ENCODE measurements around the gene MRPS10.

MRPS10 gene

DNA sequence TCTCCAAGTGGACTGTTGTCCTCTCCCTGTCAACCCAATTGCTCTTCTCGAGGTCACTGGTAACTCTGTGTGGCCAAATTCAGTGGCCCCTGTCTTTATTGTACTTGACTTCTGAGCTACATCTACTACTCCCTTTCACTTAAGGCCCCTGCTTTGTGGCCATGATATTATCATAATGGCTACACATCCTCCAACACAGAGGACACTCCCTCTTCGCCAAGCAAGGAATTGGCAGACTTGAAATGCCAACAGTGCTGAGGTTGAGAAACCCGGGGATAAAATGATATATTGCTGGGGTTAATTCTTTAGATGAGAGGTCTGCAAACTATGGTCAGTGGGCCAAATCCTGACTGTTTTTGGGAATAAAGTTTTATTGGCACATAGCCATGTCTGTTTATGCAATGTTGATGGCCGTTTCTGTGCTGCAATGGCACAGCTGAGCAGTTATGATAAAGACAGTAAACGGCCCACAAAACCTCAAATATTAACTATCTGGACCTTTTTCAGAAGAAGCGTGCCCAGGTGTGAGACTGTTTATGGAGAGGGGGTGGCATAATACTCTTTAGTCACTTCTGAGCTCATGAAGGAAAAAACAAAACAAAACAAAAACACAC, 12.0 kb upstream of the MRPS10 start:
- TF ChIP-seq, protein P1, sequence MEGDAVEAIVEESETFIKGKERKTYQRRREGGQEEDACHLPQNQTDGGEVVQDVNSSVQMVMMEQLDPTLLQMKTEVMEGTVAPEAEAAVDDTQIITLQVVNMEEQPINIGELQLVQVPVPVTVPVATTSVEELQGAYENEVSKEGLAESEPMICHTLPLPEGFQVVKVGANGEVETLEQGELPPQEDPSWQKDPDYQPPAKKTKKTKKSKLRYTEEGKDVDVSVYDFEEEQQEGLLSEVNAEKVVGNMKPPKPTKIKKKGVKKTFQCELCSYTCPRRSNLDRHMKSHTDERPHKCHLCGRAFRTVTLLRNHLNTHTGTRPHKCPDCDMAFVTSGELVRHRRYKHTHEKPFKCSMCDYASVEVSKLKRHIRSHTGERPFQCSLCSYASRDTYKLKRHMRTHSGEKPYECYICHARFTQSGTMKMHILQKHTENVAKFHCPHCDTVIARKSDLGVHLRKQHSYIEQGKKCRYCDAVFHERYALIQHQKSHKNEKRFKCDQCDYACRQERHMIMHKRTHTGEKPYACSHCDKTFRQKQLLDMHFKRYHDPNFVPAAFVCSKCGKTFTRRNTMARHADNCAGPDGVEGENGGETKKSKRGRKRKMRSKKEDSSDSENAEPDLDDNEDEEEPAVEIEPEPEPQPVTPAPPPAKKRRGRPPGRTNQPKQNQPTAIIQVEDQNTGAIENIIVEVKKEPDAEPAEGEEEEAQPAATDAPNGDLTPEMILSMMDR (IDR thresholded peaks at IDR 0.05; ENCODE audit: low read depth, low read length), result no peak
- DNase-seq (ENCODE audit: extremely low read depth, low read depth), result no peak

DNA sequence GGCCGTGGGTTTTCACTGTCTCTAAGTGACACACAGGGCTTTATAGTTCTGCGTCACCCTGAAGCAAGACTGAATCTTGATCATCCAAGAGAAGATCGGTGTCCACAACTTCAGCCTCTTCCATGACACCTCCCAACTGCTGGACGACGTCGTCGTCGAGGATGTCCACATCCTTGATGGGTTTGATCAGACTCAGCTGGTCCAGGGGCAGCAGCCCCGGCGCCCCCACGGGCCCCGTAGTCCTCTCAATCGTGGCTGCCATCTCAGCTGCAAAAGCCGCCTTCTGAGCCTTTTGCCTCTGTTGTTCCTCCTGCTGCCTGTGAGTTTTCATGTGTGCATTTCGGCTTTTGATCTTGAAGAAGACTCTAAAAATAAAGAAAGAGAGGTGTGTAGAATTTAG, 10.6 kb upstream of the MRPS10 start:
- DNase-seq (ENCODE audit: extremely low read depth, low read depth), result no peak
- TF ChIP-seq, protein P1 (IDR thresholded peaks at IDR 0.05; ENCODE audit: low read depth, low read length), result no peak

DNA sequence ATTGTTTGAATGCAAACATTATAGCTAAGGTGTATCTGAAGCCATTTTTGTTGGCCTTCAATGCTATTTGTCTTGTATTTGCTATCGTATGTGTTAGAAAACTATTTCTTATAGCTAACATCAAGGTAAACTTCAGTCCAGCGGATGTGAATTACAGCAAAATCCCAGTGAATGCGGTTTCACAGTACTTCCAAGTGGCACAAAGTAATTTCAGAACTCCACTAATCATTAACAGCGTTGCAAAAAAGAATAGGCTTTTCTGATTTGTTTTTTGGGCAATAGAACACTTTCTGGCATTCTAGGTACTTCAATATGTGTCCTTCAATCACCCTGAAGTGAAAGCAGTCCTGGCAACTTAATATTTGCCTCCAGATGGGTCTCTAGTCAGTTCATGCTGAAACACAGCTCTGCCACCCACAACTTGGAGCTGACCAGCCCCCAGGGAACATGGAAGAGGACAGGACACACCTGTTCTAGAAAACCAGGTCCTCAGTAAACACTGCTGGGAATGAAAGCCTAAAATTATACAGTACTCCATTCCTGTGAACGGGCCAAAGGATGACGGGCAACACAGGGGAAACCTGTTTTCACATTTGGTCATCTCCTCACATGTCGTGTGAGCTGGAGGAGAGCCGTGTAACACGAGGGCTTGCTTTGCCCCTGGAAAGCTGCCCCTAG, 9.7 kb upstream of the MRPS10 start:
- TF ChIP-seq, protein P1 (IDR thresholded peaks at IDR 0.05; ENCODE audit: low read depth, low read length), result no peak
- DNase-seq (ENCODE audit: extremely low read depth, low read depth), result no peak

DNA sequence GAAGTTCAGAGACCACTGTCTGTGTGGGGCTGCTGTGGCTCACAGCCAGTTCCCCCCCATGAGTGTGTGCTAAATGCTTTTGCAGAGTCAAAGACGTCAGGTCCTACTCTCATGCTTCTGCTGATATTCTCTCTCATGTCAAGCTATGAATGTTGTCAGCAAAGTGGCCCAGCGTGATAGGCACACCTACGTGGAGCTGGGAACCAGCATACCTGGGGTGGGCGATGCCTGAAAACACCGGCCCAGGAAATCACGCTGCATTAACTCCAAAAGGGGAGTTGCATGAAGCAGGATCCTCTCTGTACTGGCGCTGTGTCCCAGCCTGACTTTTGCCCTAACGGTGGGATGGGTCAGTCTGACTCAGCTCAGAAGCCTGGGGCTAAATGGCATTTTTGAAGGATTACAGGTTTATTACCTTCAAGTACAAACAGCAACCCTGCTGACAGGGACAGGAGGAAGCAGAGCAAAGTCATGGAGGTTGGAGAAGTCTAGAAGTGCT, 9.0 kb upstream of the MRPS10 start:
- no peak for DNase-seq (ENCODE audit: extremely low read depth, low read depth)
- TF ChIP-seq, protein P1 (IDR thresholded peaks at IDR 0.05; ENCODE audit: low read depth, low read length), result no peak

DNA sequence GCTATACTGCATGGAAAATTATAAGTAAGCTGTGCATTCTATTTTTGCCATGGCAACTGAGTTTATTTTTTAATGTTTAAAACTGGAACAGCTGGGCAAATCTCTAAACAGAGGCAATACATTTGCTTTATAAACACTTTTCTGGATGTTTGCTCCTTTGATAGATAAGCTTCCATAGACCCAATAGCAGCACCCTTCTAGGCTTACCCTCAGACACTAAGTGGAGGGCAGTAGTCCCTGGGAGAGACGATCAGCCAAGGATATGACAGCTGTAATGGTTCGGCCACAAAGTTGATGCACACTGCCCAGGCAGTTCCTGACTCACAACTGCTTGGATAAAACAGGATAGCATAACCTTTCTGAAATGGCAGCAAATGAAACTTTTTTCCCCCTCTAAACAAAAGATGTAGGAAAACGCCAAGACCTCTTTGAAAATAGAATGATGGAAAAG, 8.5 kb upstream of the MRPS10 start:
- no peak for DNase-seq (ENCODE audit: extremely low read depth, low read depth)
- TF ChIP-seq, protein P1 (IDR thresholded peaks at IDR 0.05; ENCODE audit: low read depth, low read length), result no peak

DNA sequence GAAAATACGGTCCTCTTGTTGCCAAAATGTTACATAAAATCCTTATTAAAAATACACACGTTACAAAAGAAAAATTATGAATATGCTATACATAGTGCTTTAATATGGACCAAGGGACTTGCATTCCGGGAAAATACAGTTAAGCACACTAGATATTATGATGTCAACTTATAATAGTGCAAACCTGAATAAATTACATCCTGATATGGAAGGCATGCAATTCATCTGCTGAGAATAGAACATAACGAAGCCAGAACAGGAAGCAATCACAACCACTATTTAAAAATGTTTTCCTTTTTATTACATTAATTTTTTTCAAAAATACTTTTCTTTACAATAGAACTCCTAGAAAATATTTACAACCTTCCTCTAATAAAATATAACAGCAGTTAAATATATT, 7.8 kb upstream of the MRPS10 start:
- DNase-seq (ENCODE audit: extremely low read depth, low read depth), result no peak
- TF ChIP-seq, protein P1 (IDR thresholded peaks at IDR 0.05; ENCODE audit: low read depth, low read length), result no peak

DNA sequence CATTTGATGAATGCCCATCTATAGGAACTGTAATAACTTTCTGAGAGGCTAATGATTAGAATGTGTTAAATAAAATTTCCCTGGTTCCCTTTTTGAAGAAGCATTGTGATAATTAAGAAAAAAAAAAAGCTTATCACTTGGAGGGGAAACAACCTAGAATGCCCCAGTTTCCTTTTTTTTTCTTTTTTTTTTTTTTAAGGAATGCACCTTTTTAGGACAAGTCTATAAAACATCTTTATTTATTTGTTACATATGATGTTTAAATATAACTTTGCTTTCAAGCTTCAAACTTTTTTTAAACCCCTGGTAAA, 7.3 kb upstream of the MRPS10 start:
- TF ChIP-seq, protein P1 (IDR thresholded peaks at IDR 0.05; ENCODE audit: low read depth, low read length), result no peak
- no peak for DNase-seq (ENCODE audit: extremely low read depth, low read depth)
